SK-N-SH (cell line): Measurements from ENCODE around the gene ZNF185.

Experiments
- EP300 ChIP-seq, 2 experiments: IDR thresholded peaks; 2 replicates each; pipeline versions ENCODE4 v1.4.0 to v1.6.1; 2012; ENCODE audit warnings: borderline replicate concordance in 1 of 2, low read depth in 1 of 2, low read length in 1 of 2
- GABPA ChIP-seq: IDR thresholded peaks from 2 replicates; pipeline ENCODE4 v1.4.0; 2012; ENCODE audit warnings: low read depth, mild to moderate bottlenecking
- MXI1 ChIP-seq: IDR thresholded peaks from 2 replicates; pipeline ENCODE4 v1.6.1; 2012; ENCODE audit warnings: mild to moderate bottlenecking, low read depth, low read length, improper control_type of control experiment
- NRF1 ChIP-seq: IDR thresholded peaks from 2 replicates; pipeline ENCODE4 v1.6.1; 2012; ENCODE audit warnings: low read depth, mild to moderate bottlenecking, low read length
- POLR2AphosphoS5 ChIP-seq: IDR thresholded peaks from 2 replicates; pipeline ENCODE4 v1.6.1; 2012; ENCODE audit warnings: low read depth, low read length
- TF ChIP-seq, protein P1 (sequence below): fragments of 200-600 bp; sonication (generic); IDR thresholded peaks from 2 replicates; pipeline ENCODE4 v1.6.1; 2017; ENCODE audit warnings: antibody characterized with exemption, mild to moderate bottlenecking, moderate library complexity
- TF ChIP-seq, protein P2 (sequence below): IDR thresholded peaks from 2 replicates; pipeline ENCODE4 v1.6.1; 2012; ENCODE audit warnings: mild to moderate bottlenecking, low read depth, low read length, moderate library complexity

DNA sequence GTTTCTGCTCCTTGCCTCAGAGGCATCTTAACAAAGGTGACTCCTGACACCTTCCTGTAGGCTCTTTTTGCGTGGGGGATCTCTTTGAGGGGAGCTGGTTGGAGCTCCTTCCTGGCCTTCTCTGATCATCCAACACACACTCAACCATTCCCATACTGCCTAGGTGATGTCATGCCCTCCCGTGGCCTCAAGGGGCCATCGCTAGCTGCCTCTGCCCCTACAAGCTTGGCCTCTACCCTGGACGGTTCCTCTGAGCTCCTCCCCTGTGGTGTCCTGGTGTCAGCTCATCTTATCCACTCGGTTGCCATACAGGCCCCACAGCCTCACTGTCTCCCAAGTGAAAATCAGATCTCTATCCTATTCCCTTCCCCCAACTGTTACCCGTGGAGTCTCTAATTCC lies 13.7 kb upstream of the ZNF185 start:
- TF ChIP-seq, protein P1, sequence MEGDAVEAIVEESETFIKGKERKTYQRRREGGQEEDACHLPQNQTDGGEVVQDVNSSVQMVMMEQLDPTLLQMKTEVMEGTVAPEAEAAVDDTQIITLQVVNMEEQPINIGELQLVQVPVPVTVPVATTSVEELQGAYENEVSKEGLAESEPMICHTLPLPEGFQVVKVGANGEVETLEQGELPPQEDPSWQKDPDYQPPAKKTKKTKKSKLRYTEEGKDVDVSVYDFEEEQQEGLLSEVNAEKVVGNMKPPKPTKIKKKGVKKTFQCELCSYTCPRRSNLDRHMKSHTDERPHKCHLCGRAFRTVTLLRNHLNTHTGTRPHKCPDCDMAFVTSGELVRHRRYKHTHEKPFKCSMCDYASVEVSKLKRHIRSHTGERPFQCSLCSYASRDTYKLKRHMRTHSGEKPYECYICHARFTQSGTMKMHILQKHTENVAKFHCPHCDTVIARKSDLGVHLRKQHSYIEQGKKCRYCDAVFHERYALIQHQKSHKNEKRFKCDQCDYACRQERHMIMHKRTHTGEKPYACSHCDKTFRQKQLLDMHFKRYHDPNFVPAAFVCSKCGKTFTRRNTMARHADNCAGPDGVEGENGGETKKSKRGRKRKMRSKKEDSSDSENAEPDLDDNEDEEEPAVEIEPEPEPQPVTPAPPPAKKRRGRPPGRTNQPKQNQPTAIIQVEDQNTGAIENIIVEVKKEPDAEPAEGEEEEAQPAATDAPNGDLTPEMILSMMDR = no peak
- no peak for TF ChIP-seq NRF1
- TF ChIP-seq GABPA = no peak
- no peak for TF ChIP-seq POLR2AphosphoS5
- TF ChIP-seq MXI1 = no peak
- TF ChIP-seq, protein P2, sequence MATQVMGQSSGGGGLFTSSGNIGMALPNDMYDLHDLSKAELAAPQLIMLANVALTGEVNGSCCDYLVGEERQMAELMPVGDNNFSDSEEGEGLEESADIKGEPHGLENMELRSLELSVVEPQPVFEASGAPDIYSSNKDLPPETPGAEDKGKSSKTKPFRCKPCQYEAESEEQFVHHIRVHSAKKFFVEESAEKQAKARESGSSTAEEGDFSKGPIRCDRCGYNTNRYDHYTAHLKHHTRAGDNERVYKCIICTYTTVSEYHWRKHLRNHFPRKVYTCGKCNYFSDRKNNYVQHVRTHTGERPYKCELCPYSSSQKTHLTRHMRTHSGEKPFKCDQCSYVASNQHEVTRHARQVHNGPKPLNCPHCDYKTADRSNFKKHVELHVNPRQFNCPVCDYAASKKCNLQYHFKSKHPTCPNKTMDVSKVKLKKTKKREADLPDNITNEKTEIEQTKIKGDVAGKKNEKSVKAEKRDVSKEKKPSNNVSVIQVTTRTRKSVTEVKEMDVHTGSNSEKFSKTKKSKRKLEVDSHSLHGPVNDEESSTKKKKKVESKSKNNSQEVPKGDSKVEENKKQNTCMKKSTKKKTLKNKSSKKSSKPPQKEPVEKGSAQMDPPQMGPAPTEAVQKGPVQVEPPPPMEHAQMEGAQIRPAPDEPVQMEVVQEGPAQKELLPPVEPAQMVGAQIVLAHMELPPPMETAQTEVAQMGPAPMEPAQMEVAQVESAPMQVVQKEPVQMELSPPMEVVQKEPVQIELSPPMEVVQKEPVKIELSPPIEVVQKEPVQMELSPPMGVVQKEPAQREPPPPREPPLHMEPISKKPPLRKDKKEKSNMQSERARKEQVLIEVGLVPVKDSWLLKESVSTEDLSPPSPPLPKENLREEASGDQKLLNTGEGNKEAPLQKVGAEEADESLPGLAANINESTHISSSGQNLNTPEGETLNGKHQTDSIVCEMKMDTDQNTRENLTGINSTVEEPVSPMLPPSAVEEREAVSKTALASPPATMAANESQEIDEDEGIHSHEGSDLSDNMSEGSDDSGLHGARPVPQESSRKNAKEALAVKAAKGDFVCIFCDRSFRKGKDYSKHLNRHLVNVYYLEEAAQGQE = no peak
- TF ChIP-seq EP300 (IDR thresholded peaks at IDR 0.05; ENCODE audit: borderline replicate concordance in 1 of 2, low read depth in 1 of 2, low read length in 1 of 2) = no peak
